B cell (primary cell): ENCODE measurements around the gene ZNF746.

Experiments used
- CTCF ChIP-seq: fragments of 200-600 bp; IDR thresholded peaks from one replicate; pipeline ENCODE4 v1.8.0; 2022; ENCODE audit warnings: antibody characterized with exemption, mild to moderate bottlenecking
- EZH2 ChIP-seq: IDR thresholded peaks from 2 replicates; pipeline ENCODE4 v1.6.1; 2012; ENCODE audit warnings: borderline replicate concordance, low read depth, mild to moderate bottlenecking, moderate library complexity, low read length; ENCODE audit not compliant: insufficient read depth, poor library complexity, severe bottlenecking

DNA sequence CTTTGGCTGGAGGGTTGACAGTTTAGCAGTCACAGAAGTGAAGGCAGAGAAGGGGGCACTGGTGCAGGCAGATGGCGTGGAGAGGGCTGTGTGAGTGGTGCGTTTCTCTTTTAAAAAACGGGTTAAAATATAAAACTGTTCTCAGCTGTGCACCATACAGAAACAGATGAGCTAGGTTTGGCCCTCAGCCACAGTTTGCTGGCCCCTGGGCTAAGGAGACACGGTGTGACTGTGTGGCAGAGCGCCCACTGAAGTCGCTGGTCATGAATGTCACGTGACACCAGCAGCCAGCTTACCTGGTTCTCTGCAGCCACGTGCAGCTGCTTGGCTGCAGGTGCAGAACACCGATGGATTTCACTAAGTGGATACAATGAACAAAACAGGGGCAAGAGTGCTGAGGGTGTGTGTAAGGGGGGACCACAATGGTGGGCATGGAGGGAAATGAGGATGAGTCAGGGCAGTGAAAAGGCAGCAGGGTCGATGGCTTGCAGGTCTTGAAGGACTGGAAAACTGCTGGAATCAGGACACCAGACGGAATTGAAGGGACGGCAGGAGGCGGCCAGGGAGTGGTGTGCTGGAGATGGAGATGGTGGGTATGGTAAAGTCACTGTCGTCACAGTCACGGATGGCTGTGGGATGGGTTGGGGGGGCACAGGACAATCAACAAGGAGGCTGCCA, 7.4 kb downstream of the ZNF746 start:
- no peak for TF ChIP-seq CTCF
- TF ChIP-seq EZH2: no peak
